OCI-LY3 (cell line): ENCODE results near the gene THAP3.

Source experiments
- H2AFZ ChIP-seq: fragments of 200-600, 300-600 bp; shearing (Covaris generic); 2 replicates; pipeline ENCODE4 v1.6.0; 2014; ENCODE audit warnings: antibody characterized with exemption, low read depth, low read length
- H3K27ac ChIP-seq: fragments of 200-600, 300-600 bp; sonication (generic); 2 replicates; pipeline ENCODE4 v1.5.1; 2014; ENCODE audit warnings: mild to moderate bottlenecking, low read length, moderate library complexity, mixed read lengths
- H3K27me3 ChIP-seq: fragments of 200-600, 300-600 bp; sonication (generic); 2 replicates; pipeline ENCODE4 v1.6.1; 2014; ENCODE audit warnings: low read depth, low read length, mixed read lengths
- H3K36me3 ChIP-seq: fragments of 200-600, 300-600 bp; sonication (generic); replicated peaks from 2 replicates; pipeline ENCODE3; 2014; ENCODE audit warnings: low read depth, low read length, mixed read lengths
- H3K4me1 ChIP-seq: fragments of 300-600, 200-600 bp; sonication (generic); 2 replicates; pipeline ENCODE4 v1.6.1; 2014; ENCODE audit warnings: low read length, mixed read lengths
- H3K4me2 ChIP-seq: fragments of 200-600, 300-600 bp; sonication (generic); 2 replicates; pipeline ENCODE4 v1.6.1; 2014; ENCODE audit warnings: low read length, mixed read lengths
- H3K4me3 ChIP-seq: fragments of 300-600, 200-600 bp; sonication (generic); 2 replicates; pipeline ENCODE4 v1.5.1; 2014; ENCODE audit warnings: antibody characterized with exemption, mild to moderate bottlenecking, low read length, moderate library complexity
- H3K79me2 ChIP-seq: fragments of 300-600, 200-600 bp; shearing (Covaris generic); 2 replicates; pipeline ENCODE4 v1.6.1; 2014; ENCODE audit warnings: mild to moderate bottlenecking, low read length, mixed read lengths
- H3K9ac ChIP-seq: fragments of 300-600, 200-600 bp; shearing (Covaris generic); 2 replicates; pipeline ENCODE4 v1.6.0; 2014; ENCODE audit warnings: mild to moderate bottlenecking, low read length, moderate library complexity
- H3K9me3 ChIP-seq: fragments of 200-600, 300-600 bp; shearing (Covaris generic); 2 replicates; pipeline ENCODE4 v1.6.1; 2014; ENCODE audit warnings: low read length, mixed read lengths; ENCODE audit not compliant: insufficient read depth
- H4K20me1 ChIP-seq: fragments of 200-600, 300-600 bp; sonication (generic); 2 replicates; pipeline ENCODE4 v1.6.1; 2016; ENCODE audit warnings: low read length, mixed read lengths; ENCODE audit not compliant: insufficient read depth
- EZH2phosphoT487 ChIP-seq: fragments of 200-600 bp; shearing (Covaris generic); IDR thresholded peaks from 2 replicates; pipeline ENCODE4 v1.6.1; 2018; ENCODE audit warnings: antibody characterized with exemption, mixed run types, low read depth
- TF ChIP-seq, protein P1 (sequence below): fragments of 200-600, 300-600 bp; sonication (generic); IDR thresholded peaks from 2 replicates; pipeline ENCODE4 v1.5.1; 2014; ENCODE audit warnings: antibody characterized with exemption, low read length, low read depth

Gene THAP3

DNA sequence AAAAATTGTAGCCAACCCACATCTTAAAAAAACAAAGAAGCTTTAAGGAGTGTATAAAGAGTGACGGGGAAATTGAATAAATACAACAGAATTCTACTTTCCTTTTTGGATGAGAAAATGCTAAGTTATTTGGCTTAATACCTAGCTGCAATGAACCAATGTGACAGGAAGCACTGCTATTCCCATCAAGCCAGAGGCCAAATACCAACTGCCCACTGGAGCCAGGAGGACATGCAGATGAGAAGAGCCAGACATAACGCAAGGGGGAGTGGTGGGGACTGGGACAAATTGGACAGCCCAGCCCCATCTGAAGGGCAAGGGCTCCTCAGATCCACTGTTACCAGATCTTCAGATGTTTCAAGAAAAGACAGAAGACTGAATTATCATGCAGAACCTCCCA, 51.3 kb downstream of the THAP3 start:
- no peaks in the 10 kb centered on the region for H3K27me3 ChIP-seq
- no peaks in the 10 kb centered on the region for H4K20me1 ChIP-seq
- no peak overlapping the region for H3K4me2 ChIP-seq
- no peak overlapping the region for H2AFZ ChIP-seq
- no peaks in the 10 kb centered on the region for H3K9me3 ChIP-seq
- no peaks in the 10 kb centered on the region for H3K4me1 ChIP-seq
- TF ChIP-seq, protein P1, sequence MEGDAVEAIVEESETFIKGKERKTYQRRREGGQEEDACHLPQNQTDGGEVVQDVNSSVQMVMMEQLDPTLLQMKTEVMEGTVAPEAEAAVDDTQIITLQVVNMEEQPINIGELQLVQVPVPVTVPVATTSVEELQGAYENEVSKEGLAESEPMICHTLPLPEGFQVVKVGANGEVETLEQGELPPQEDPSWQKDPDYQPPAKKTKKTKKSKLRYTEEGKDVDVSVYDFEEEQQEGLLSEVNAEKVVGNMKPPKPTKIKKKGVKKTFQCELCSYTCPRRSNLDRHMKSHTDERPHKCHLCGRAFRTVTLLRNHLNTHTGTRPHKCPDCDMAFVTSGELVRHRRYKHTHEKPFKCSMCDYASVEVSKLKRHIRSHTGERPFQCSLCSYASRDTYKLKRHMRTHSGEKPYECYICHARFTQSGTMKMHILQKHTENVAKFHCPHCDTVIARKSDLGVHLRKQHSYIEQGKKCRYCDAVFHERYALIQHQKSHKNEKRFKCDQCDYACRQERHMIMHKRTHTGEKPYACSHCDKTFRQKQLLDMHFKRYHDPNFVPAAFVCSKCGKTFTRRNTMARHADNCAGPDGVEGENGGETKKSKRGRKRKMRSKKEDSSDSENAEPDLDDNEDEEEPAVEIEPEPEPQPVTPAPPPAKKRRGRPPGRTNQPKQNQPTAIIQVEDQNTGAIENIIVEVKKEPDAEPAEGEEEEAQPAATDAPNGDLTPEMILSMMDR = no peak
- no peak for TF ChIP-seq EZH2phosphoT487
- H3K4me3 ChIP-seq = no peak overlapping the region
- no peak overlapping the region for H3K9ac ChIP-seq
- H3K27ac ChIP-seq = no peak overlapping the region
- no peaks in the 10 kb centered on the region for H3K79me2 ChIP-seq
- H3K36me3 ChIP-seq = peaks cover 15% of the 10 kb centered on the region
